GM19372 (cell line): ENCODE results near the gene RASA1.
"Not testable (repeated sequence)": the region's sequence is repeated elsewhere in the genome, so short reads cannot be mapped to it uniquely, and the experiment has no call there.

Source experiments
- ATAC-seq: cut with Tn5 transposase; IDR thresholded peaks from one replicate; pipeline ENCODE4 v1.9.1; 2021; ENCODE audit warnings: mild to moderate bottlenecking, low read depth, moderate library complexity; ENCODE audit not compliant: unreplicated experiment

Gene RASA1

DNA sequence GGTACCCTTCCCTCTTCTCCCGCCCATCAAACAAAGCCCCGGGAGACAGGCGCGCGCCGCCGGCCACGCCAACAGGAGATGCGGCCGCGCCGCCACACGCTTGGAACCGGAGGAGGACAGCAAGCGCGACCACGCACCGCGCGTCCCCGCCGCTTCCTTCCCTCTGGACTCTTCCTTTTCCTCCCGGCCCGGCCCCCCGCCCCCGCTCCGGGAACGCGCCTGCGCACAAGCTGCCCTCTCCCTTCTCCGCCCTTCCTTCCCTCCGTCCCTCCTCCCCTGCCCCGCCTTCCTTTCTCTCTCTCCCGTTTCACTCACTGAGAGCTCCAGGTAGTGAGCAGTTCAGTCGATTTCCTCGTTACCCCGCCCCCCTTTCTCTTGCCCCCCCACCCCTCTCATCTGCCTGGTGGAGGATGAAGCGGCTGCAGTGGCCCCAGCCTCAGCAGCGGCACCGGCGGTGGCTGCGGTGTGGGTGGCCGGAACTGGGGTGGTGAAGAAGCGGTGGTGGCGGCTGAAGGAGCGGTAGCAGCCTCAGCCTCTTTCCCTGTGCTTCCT is at the start of gene RASA1:
RASA1 (plus strand) TSS at position 310 of the 552 bp plus-strand sequence. CDS start 569 bp downstream, outside the sequence.
- peak; percentile 44 for ATAC-seq

DNA sequence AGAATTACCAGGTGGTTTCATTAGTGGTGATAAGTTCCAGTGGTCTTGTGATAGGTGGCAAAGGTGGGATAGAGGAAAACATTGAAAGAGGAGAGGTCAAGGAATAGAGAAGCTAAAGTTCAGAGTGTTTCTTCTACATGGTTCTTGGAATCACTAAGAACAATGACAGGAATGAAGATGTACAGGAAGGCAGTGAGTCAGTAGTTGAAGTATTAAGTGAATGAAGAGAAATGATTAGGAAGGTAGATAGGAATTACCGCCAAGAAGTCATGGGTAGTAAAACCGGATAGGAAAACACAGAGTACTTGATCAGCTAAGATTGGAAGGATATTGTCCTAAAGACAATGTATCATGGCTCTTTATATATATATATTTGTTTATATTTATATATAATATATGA is 37.9 kb upstream of the RASA1 start:
- ATAC-seq, result no peak

DNA sequence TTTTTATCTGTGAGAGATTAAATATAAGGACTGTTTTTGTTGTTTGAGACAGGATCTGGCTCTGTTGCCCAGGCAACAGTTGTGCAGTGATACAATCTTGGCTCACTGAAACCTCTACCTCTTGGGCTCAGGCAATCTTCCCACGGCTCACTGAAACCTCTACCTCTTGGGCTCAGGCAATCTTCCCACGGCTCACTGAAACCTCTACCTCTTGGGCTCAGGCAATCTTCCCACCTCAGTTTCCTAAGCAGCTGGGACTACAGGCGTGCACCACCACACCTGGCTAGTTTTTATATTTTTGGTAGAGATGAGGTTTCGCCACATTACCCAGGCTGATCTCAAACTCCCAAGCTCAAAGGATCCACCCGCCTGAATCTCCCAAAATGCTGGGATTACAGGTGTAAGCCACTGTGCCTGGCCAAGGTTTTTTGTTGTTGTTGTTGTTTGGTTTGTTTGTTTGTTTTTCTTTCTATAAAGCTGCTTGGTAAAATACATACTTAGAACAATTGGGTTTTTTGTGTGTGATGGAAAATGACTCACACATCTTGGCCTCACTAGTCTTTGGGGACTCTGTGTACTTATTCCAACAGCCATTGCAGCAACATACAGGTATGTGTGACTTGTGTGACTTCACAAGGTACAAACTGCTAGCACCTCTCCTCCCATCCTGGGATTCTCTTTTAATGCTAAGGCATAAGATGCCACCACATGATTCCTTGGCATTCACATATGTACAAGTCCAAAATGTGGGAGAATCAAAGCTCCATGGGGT is 36.5 kb upstream of the RASA1 start:
- peak; percentile 93 for ATAC-seq

DNA sequence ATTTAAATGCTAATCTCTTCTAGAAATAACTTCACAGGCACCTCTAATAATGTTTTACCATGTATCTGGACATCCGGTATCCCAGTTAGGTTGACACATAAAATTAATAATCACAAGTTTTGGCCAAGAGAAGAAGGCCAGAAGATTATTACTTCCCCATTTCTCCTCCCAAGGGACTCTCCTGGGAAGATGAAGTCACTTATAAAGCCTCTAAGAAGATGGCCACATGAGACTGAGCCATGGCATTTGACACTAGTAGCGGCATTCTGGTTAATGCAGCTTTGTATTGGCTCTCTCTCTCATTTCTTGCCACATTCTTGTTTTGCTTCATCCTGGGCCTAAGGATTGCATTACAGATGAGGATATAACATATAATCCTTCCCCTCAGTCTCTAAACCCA is 34.5 kb upstream of the RASA1 start:
- ATAC-seq, result no peak

DNA sequence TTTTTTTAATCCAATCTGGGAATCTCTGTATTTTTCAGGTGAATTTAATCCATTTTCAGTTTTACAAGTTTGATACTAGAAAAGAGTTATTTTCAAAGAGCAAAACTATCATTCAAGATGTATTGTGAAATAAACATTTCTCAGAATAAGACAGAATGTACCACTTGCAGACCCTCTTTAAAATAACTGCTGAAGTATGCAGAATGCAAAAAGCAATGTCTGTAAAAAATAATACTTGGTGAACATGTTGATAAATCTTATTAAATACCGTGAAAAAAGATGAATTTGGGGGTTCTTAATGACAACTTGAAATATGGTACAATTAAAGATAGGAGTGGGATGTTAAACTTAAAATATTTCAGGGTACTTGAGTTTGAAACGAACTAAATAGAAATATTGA is 26.1 kb upstream of the RASA1 start:
- no peak for ATAC-seq

DNA sequence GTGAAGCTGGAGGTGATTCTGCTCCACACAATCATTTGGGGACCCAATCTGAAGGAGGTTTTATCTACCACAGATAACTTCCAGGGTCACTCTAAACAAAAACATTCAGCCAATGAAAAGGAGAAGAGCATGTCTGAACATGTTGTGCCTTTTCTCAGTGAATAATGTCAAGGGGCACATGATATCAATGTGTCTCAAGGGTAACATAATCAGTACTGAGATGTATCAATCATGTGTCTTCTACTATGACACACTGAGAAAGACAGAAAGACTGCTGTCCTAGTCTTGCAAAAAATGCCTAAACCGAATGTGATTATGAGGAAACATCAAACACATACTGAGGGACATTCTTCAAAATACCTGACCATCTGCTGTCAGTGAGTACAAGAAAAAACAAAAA is 25.4 kb upstream of the RASA1 start:
- ATAC-seq, result no peak

DNA sequence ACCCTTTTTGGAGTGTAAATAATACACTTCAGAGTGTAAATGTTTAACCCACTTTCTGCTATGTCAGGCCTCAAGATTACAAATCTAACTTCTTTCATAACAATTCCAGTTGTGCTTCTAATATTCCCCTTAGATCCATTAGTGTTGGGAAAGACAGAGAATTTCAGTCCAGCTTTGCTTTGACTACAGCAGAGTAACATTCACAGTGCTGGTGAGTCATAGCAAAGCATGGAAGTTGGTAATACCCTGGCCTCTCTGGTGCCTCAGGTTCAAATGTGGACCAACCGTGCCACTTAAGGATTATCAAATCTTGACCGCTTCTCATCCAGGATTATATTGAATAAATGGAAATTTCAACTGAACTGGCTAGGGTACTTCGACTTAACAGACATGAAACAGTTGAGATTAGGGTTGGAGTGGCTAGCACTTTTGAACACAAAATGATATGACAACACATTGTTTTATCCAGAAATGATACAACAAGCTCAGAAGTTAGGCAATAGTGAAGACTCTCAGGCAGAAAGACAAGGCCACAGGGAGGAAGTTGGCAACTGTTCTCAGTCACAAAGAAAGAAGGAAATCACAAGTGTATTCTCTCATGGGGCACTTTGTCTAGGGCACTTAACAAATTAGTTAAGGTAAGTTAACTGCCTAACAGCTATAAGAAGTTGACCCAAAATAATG is 24.4 kb upstream of the RASA1 start:
- ATAC-seq, result no peak

DNA sequence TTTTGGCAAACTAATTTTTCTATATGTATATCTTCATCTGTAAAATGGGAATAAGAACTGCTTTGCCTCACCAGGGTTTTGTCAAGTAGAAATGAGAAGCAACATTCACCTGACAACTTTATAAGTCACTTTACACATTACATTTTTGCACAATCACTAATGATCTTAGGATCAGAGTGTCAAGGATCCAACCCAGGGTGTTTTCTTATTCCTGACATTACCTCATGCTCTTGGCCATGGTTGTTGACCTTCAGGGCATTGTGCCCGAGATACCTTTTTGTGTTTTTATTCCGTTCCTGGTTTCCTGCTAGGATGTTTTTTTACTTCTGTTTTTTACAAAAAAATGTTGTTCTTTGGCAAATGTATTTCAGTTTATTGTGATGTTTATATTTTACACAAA is 22.2 kb upstream of the RASA1 start:
- no peak for ATAC-seq

DNA sequence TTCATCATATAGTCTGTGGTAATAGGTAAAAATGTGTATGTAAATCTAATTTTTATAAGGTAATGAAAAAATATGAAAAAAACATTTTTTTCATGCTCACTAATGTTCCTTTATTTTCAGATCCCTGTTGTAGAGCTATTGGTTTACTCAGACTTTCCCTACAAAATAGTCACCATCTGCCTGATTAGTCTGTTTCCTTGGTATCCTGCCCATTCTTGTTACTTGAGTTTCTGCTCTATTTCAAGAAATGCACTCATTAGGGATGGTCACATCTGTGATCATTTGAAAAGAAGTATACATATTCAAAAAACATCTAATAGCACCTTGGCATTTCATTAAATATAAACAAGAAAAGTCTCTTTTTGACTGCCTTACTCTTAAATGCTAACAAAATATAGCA is 21.6 kb upstream of the RASA1 start:
- no peak for ATAC-seq

DNA sequence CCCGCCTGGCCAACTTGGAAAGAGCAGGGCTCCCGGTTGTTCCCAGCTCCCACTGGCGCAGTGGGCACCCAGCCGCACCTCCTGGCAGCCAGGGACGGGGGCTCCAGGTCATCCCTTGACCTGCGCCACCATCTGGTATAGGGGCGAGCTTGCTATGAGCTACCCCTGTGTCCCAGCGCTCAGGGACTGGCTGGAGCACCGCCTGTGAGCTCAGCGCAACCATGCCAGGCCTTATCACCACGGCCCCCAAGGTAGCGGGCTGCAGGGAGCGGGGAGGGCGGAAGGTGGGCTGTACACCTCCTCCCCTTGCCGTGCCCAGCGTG is 15.4 kb upstream of the RASA1 start:
- ATAC-seq, result no peak

DNA sequence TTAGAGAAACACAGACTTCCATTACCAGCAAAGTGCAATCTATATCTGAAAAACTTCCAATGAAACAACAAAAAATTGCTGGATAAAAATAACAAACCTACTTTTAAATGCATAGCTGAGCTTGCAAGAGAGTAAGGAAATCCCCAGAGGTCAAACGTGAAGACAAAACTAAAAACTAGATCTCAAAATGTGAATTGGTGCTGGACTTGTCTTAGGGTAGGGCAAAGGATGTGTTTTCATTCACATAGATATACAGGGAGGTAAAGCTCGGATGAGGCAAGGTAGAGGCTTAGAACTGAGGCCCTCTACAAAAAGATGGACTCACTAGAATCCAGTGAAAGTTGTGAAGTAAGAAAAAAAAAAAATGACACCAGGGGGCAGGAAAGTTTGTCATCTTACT is 13.6 kb upstream of the RASA1 start:
- no peak for ATAC-seq

DNA sequence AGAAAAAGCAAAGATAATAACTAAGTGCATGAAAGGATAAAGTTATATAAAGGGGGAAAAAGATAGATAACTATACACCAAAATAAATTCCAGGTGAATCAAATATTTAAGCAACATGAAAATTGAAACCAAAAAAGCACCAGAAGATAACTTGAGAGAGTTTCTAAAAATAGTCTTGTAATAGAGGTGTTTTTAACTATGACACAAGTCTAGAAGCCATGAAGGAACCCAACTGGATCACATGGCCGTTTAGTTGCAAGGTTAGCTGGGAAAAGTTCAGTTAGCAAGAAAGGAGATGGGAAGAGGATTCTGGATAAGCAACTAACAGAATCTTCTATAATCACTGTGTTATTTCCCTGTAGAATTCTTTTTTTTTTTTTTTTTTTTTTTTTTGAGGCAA is 9.2 kb upstream of the RASA1 start:
- no peak for ATAC-seq

DNA sequence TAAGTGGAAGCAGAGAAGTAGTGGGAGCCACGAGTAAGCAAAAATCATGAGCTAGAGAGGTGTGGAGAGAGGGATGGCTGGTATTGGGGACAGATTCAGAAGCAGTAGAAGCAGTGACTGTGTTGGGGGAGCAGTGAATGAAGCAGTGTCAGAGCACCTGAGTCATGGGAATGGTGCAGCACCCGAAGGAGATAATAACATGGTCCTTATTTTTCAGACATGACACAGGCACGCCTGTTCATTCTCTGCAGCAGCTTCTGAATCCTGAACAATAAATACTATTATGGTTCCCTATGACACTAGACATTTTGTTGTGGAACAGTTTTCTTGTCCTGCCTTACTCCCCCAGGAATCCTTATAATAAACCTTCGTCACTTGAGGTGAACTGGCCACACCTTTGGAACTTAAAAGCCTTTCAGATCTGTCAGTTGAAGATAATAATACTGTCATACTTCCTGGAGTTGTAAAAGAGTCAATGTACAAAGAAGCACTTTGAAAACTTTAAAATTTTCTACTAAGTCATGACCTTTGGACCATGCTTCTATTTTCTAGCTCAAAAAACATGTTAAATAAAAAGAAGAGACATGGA is 7.0 kb upstream of the RASA1 start:
- ATAC-seq, result no peak

DNA sequence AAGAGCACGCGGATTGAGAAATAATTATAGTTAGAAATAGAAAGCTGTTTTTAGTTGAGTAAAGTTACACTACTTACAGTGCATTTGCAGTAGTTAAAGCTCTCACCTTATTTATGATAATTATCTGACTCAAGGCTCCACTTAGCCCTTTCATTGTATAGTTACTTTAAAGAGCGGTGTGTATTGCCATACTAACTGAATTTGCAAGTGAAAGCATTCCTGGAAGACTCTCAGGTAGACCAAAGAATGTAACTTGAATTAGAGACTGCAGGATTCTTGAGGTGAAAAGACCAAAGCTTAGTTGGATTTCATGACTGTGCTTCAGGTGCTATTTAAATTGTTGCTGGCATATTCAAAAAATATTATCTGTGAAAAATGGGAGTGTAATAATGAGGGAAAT is 4.2 kb upstream of the RASA1 start:
- no peak for ATAC-seq

DNA sequence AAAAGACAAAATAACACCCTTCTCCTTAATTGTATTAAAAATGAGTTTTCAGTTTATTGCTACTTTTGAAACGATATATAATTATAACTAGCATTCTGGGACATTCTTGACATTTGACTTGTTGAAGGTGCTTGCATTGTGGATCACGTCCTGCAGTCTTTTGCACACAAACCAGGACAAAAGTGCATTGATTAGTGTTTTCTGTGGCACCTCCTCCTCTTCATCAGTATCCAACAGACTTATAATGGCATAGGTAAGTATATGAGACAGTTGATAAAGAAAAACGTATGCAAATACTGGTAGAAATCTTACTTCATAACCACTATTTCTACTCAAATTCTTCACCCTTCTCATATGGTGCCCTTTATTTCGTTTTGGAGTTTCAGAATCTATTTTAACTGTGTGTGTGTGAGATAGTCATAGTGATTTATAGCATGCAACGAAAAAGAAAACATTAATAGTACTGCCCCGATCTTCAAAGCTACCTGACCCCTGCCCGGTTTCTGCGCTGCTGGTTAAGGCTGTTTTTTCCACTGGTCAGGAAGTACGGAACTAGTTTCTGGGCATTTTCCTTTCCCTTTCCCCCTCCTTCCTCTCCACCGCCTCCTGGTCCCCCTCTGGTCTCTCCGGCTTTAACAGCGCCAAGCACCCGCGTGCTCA is 639 bp upstream of the RASA1 start:
- peak; percentile 24 for ATAC-seq

DNA sequence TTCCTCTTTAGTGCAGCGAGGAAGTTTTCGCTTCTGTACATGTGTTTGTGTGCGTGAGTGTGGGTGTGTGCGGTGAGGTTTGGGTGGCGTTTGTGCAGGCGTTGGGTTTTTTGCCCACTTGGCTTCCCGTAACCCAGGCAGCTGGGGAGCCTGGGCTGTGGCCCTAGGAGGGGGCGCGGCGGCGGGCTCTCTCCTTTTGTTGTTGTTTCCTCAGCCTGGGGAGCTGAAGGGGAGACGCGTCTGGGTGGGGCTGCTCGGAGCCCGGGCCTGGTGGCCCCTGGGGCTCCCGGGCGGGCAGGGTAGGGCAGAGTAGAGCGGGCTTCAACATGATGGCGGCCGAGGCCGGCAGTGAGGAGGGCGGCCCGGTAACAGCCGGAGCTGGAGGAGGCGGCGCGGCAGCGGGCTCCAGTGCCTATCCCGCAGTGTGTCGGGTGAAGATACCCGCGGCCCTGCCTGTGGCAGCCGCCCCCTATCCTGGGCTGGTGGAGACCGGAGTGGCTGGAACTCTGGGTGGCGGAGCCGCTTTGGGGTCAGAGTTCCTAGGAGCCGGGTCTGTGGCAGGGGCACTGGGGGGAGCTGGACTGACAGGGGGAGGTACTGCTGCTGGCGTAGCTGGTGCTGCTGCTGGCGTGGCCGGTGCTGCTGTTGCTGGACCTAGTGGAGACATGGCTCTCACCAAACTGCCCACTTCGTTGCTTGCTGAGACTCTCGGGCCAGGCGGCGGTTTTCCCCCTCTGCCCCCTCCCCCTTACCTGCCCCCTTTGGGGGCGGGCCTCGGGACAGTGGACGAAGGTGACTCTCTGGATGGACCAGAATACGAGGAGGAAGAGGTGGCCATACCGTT is 665 bp downstream of the RASA1 start:
- ATAC-seq, result peak; percentile 42

DNA sequence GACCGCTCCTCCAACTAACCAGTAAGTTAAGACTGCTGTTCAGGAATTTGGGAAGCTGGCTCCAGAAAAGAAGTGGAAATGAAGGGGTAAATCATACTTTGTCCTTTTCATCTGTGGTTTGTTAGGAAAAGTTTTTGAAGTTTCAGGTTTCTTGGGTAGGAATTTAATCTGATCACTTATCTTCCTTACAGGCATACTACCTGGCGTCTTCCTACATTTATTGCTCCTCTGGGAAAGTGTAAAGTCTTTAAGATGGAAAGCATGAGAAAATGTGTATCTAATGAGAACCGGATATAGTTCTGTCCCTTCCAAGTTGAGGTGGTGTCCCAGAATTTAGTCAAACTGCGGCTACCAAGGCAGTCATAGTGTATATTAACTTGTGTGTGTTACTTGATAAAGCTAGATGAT is 1.3 kb downstream of the RASA1 start:
- no peak for ATAC-seq

DNA sequence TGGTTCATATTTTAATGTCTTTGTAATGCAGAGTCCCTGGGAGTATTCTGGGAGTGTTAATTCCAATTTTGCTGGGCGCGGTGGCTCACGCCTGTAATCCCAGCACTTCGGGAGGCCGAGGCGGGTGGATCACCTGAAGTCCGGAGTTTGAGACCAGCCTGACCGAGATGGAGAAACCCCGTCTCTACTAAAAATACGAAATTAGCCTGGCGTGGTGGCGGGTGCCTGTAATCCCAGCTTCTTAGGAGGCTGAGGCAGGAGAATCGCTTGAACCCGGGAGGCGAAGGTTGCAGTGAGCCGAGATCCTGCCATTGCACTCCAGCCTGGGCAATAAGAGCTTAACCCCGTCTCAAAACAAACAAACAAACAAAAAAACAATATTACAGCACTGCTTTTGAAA is 3.2 kb downstream of the RASA1 start:
- not testable (repeated sequence) for ATAC-seq

DNA sequence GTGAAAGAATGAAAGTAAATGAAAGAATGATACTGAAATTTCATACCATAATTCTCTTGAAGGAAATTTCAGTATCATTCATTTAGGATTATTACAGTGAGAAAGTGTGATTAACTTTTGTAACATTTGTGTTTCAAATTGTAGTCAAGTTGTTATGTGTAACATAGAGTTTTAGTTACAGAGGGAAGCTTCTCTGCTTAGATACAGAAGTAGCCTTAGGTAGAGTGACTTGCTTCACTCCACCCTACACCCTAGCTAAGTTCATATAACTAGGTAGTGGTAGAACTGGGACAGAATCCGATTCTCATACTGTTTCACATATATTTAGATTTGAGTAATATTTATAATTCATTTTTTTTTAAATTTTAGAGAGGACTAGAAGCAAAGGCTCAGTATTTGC is 9.0 kb downstream of the RASA1 start:
- no peak for ATAC-seq

DNA sequence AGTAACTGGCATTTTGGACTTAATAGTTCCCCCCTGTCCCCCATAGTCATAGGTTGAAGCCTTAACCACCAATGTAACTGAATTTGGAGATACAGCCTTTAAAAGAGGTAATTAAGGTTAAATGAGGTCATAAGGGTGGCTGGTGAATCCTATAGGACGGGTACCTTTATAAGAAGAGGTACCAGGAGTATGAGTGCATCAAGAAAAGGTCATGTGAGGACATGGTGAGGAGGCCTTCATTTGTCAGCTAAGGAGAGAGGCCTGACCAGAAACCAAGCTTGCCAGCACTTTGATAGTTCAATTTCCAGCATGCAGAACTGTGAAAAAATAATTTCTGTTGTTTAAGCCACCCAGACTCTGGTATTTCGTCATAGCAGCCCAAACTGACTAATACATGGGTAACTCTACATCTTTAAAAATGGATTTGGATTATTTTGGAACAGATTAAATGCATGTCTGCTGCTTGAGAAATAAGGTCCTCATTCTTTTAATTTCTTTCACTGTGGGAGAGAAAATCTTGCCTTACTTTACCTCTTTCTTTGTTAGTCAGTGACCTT is 9.7 kb downstream of the RASA1 start:
- no peak for ATAC-seq
